PC-9 (cell line): Measurements from ENCODE around the gene FASTK. TPM values are rescaled to one million over a fixed set of nuclear protein-coding genes. Genes with fewer than 3 reads are reported as not detected.

Experiments used
- BruUV-seq: library from RNA; stranded (reverse); fragments of 400-500 nt; replicated peaks from 2 replicates; lab custom pipeline; 2021; lab: Mats Ljungman, UMichigan
- CTCF ChIA-PET: fragments of 300-600 bp; sonication (Branson Sonifier 250); formaldehyde crosslinking; loops from one replicate; lab custom pipeline; 2022; ENCODE audit warnings: antibody characterized with exemption; lab: Charles Lee
- POLR2A ChIA-PET: fragments of 300-600 bp; sonication (Branson Sonifier 250); formaldehyde crosslinking; loops from one replicate; lab custom pipeline; 2022; ENCODE audit warnings: antibody characterized with exemption; ENCODE audit not compliant: unreplicated experiment; lab: Charles Lee
- DNase-seq, 2 experiments: peaks; one replicate each; pipeline versions ENCODE4 v3.0.0 to v3.0.0-alpha.2; 2015 to 2022; ENCODE audit warnings: mixed read lengths in 1 of 2
- H2AFZ ChIP-seq: fragments of 200-600 bp; sonication (generic); 2 replicates; pipeline ENCODE4 v1.8.1; 2017; ENCODE audit warnings: antibody characterized with exemption
- H3F3A ChIP-seq: fragments of 200-600 bp; sonication (generic); 2 replicates; pipeline ENCODE4 v1.8.1; 2017; ENCODE audit warnings: antibody characterized with exemption, mild to moderate bottlenecking, low read depth; ENCODE audit not compliant: insufficient read depth
- H3K27ac ChIP-seq: fragments of 200-600 bp; sonication (generic); 2 replicates; pipeline ENCODE4 v1.6.1; 2016; ENCODE audit warnings: mixed run types
- H3K27me3 ChIP-seq: fragments of 200-600 bp; sonication (generic); 2 replicates; pipeline ENCODE4 v1.6.1; 2016; ENCODE audit warnings: low read depth, mixed run types; ENCODE audit not compliant: insufficient read depth
- H3K36me3 ChIP-seq: fragments of 200-600 bp; sonication (generic); 2 replicates; pipeline ENCODE4 v1.6.1; 2016; ENCODE audit warnings: low read depth, mixed run types
- H3K4me1 ChIP-seq: fragments of 200-600 bp; sonication (generic); replicated peaks from 2 replicates; pipeline ENCODE4 v1.6.1; 2016; ENCODE audit warnings: mixed run types; ENCODE audit not compliant: insufficient read depth
- H3K4me2 ChIP-seq: fragments of 200-600 bp; sonication (generic); 2 replicates; pipeline ENCODE4 v1.6.1; 2017; ENCODE audit warnings: mixed run types
- H3K4me3 ChIP-seq: fragments of 200-600 bp; sonication (generic); 2 replicates; pipeline ENCODE4 v1.6.1; 2016; ENCODE audit warnings: mixed run types
- H3K79me2 ChIP-seq: fragments of 200-600 bp; sonication (generic); 2 replicates; pipeline ENCODE4 v1.6.1; 2017; ENCODE audit warnings: low read depth, mixed run types
- H3K9me2 ChIP-seq: fragments of 200-600 bp; sonication (generic); 2 replicates; pipeline ENCODE4 v1.8.1; 2017; ENCODE audit warnings: mild to moderate bottlenecking; ENCODE audit not compliant: insufficient read depth
- H3K9me3 ChIP-seq: fragments of 200-600 bp; sonication (generic); 2 replicates; pipeline ENCODE4 v1.8.1; 2016; ENCODE audit warnings: low read depth; ENCODE audit not compliant: insufficient read depth
- H4K20me1 ChIP-seq: fragments of 200-600 bp; sonication (generic); 2 replicates; pipeline ENCODE4 v1.8.1; 2017; ENCODE audit not compliant: insufficient read depth
- EZH2 ChIP-seq: fragments of 200-600 bp; sonication (generic); IDR thresholded peaks from 2 replicates; pipeline ENCODE4 v1.8.0; 2017; ENCODE audit warnings: antibody characterized with exemption, low read depth
- intact Hi-C: fragments of 100-400 bp; cut with micrococcal nuclease; formaldehyde crosslinking; loops from one replicate; pipeline ENCODE4 v1.10.0; 2022; ENCODE audit not compliant: unreplicated experiment
- total RNA-seq: library from RNA; stranded (reverse); gene quantifications from 2 replicates; pipeline ENCODE4 v1.2.3, GENCODE V29; 2021
- TF ChIP-seq, protein P1 (sequence below): fragments of 200-600 bp; sonication (generic); conservative IDR thresholded peaks from 2 replicates; pipeline ENCODE4 v1.6.1; 2017; ENCODE audit warnings: mixed run types, antibody characterized with exemption, mild to moderate bottlenecking, moderate library complexity

The FASTK gene
- total RNA-seq, 1 experiment from 2014 or later = 104 TPM

DNA sequence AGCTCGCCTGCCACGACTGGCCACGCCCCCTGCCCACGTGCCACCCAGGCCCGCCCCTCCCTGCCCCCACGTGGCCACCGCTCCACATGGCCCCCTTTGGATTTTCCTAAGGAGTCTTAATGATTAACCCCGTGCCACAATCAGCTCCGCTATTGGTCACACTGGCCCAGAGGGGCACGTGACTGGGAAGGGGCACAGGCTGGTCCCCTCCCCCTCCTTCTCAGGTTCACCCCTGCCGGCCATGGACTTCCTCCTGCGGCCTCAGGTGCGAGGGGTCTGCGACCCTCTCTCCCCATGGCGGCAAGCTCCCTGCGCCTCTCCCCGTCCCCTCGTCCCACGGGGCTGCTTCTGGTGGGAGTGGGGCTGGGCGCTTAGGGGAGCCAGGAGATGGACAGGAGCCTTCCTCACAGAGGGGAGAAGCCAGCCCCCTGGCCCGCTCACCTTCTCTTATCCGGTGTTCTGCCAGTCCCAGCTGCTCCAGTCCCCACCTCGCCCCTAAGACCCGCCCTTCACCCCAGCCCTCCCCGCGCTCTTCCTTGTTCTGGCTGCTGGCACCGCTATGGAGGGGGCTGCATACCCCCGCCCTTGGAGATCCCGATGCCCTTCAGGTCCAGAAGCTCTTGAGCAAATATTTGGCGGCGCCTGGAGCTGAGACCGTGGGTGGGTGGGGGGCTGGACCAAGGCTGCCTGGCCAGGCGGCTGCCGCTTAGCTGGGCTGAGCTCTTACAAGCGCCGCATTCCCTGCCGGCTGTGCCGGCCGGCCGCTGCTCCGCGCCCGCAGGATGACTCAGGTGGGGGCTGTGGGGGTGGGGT is 18.0 kb downstream of the FASTK start:
- H3K79me2 ChIP-seq = peaks cover 43% of the 10 kb centered on the region
- TF ChIP-seq EZH2 = no peak
- TF ChIP-seq, protein P1, sequence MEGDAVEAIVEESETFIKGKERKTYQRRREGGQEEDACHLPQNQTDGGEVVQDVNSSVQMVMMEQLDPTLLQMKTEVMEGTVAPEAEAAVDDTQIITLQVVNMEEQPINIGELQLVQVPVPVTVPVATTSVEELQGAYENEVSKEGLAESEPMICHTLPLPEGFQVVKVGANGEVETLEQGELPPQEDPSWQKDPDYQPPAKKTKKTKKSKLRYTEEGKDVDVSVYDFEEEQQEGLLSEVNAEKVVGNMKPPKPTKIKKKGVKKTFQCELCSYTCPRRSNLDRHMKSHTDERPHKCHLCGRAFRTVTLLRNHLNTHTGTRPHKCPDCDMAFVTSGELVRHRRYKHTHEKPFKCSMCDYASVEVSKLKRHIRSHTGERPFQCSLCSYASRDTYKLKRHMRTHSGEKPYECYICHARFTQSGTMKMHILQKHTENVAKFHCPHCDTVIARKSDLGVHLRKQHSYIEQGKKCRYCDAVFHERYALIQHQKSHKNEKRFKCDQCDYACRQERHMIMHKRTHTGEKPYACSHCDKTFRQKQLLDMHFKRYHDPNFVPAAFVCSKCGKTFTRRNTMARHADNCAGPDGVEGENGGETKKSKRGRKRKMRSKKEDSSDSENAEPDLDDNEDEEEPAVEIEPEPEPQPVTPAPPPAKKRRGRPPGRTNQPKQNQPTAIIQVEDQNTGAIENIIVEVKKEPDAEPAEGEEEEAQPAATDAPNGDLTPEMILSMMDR = no peak
- peak overlapping the region; percentile 85 for H3K27ac ChIP-seq
- peak; percentile 72 to 73 for DNase-seq
- no peaks in the 10 kb centered on the region for H3K9me2 ChIP-seq
- CTCF ChIA-PET = interaction anchor here (0.6 to 1.2 kb wide), 10 partner anchors 14 to 700 kb away, joined by 3 to 12 read pairs (median 6); partner anchors contain the start of gene ABCB8
- no peaks in the 10 kb centered on the region for H3K9me3 ChIP-seq
- peaks cover 10% of the 10 kb centered on the region; the same call in 1 of the 2 replicates for H3K36me3 ChIP-seq
- peaks cover 37% of the 10 kb centered on the region; the same call in 1 of the 2 replicates for H3F3A ChIP-seq
- intact Hi-C loops = no loop called here
- H3K4me1 ChIP-seq = peaks cover 45% of the 10 kb centered on the region
- no peaks in the 10 kb centered on the region for H3K27me3 ChIP-seq
- peak overlapping the region; percentile 93 for H3K4me2 ChIP-seq
- peak overlapping the region; percentile 59 for H3K4me3 ChIP-seq
- no TSS peak for BruUV-seq
- H4K20me1 ChIP-seq = peaks cover 23% of the 10 kb centered on the region
- POLR2A ChIA-PET = interaction anchor here (0.5 to 0.8 kb wide), 3 partner anchors 18 to 37 kb away, joined by 3 to 8 read pairs (median 4); partner anchors contain the start of gene FASTK
- H2AFZ ChIP-seq = no peak overlapping the region

DNA sequence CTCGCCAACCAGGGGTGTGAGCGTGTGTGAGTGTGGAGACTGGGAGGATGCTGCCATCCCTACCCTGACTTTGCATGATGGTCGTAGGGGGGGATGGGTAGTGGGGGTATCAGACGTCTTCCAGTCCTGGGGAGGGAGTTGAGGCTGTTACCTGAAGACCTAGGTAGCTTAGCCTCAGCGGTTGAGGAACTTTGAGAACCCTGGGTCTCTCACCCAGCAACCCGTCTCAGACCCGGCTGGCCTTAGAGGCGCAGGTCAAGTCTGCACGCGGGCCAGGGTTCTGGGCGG is 18.6 kb downstream of the FASTK start:
- Histone ChIP-seq H3K4me1 (peaks cover 46% of the 10 kb centered on the region), H3K27ac (peak overlapping the region; percentile 85), H3K9me3 (no peaks in the 10 kb centered on the region), H3K4me3 (peak overlapping the region; percentile 59; the same call in 1 of the 2 replicates), H3K36me3 (peaks cover 6% of the 10 kb centered on the region; the same call in 1 of the 2 replicates), H4K20me1 (peaks cover 23% of the 10 kb centered on the region), H3K4me2 (peak overlapping the region; percentile 93), H2AFZ (no peak overlapping the region), H3K9me2 (no peaks in the 10 kb centered on the region), H3F3A (peaks cover 37% of the 10 kb centered on the region; the same call in 1 of the 2 replicates), H3K27me3 (no peaks in the 10 kb centered on the region), H3K79me2 (peaks cover 43% of the 10 kb centered on the region)
- no peak for DNase-seq
- CTCF ChIA-PET = interaction anchor here (0.6 to 1.2 kb wide), 3 partner anchors 24 to 288 kb away, joined by 3 to 8 read pairs (median 7); partner anchors contain the start of gene ABCB8
- BruUV-seq = no TSS peak
- POLR2A ChIA-PET = interaction anchor here (0.5 to 0.6 kb wide), 2 partner anchors 33 to 36 kb away, joined by 4 to 8 read pairs; no protein-coding TSS in a partner anchor
- intact Hi-C loops = no loop called here
- TF ChIP-seq EZH2 = no peak
- TF ChIP-seq, protein P1 = no peak

DNA sequence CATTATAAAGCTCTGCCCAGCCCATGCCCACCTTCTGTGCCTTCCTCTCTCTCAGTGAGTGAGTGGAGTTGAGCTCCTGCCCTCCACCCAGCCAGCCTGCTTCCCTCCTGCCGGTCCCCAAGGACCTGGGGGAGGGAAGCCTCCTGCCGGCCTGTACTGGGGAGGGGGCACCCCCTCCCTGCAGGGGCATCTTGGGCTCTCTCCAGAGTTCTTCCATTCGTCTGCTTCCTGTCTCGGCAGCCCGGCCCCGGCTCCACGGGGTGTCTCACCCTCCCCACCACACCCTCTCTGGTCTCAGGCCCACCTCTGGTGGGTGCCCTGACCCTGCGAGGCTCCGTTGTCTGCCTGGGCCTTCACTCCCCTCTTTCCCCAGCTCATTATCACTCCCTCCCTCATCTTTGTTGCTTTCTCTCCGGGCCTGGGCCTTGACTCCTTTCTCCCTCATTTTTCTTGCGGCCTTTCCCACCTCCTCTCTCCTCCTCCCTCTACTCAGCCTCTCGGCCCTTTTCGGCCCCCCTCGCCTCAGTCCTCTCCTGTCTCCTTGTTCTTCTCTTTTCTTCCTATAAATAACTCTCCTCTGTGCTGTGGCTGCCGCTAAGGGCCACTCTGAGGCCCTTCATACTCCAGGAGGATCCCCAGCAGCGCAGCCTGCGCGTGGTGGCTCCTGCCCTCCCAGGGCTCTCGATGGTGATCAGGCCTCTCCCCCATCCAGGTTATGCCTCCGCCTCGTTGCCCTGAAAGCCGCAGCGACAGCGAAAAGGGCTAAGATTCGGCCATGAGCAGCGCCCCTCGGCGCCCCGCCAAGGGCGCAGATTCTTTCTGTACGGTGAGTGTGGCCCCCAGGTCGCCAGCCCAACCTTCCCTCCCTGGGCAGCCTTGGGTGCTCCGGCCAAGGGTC is 19.1 kb downstream of the FASTK start:
- Histone ChIP-seq H3K9me3 (no peaks in the 10 kb centered on the region), H3K36me3 (peaks cover under 1% of the 10 kb centered on the region; the same call in 1 of the 2 replicates), H3K79me2 (peaks cover 43% of the 10 kb centered on the region), H3F3A (peaks cover 38% of the 10 kb centered on the region; the same call in 1 of the 2 replicates), H4K20me1 (peaks cover 23% of the 10 kb centered on the region), H3K27ac (peak overlapping the region; percentile 85), H3K9me2 (no peaks in the 10 kb centered on the region), H2AFZ (no peak overlapping the region), H3K4me1 (peaks cover 50% of the 10 kb centered on the region), H3K4me2 (peak overlapping the region; percentile 93), H3K27me3 (no peaks in the 10 kb centered on the region), H3K4me3 (peak overlapping the region; percentile 82; the same call in 1 of the 2 replicates)
- TF ChIP-seq EZH2 = no peak
- DNase-seq = no peak
- ChIA-PET CTCF (interaction anchor here (0.6 to 1.2 kb wide), 2 partner anchors 24 to 33 kb away, joined by 3 to 8 read pairs; partner anchors contain the start of gene ABCB8), POLR2A (interaction anchor here (0.5 to 0.7 kb wide), 5 partner anchors 8 to 250 kb away, joined by 4 to 25 read pairs (median 5); partner anchors contain the start of genes ABCB8 and ATG9B)
- intact Hi-C loops = no loop called here
- BruUV-seq = no TSS peak
